ENCODE data around the gene ANGEL1. TPM values are rescaled to one million over a fixed set of nuclear protein-coding genes. Genes with fewer than 3 reads are reported as not detected.

Gene ANGEL1
- total and polyA plus RNA-seq, 2 experiments from 2014 or later, result 5.3 to 31.6 TPM

- Histone ChIP-seq H3K4me3 (peak overlapping the region; percentile 44), H3K79me2 (replicated peaks; ENCODE audit: insufficient read depth) (no peaks in the 10 kb centered on the region), H3K4me1 (ENCODE audit: insufficient read depth) (peaks cover 11% of the 10 kb centered on the region), H2AFZ (peak overlapping the region; percentile 52; the same call in 1 of the 2 replicates), H4K20me1 (replicated peaks; ENCODE audit: insufficient read depth) (no peaks in the 10 kb centered on the region), H3K4me2 (peak overlapping the region; percentile 79), H3K27ac (ENCODE audit: low read depth) (no peak overlapping the region), H3K27me3 (ENCODE audit: insufficient read depth) (peaks cover 24% of the 10 kb centered on the region), H3F3A (replicated peaks; ENCODE audit: low read depth) (no peaks in the 10 kb centered on the region), H3K9me2 (ENCODE audit: insufficient read depth) (no peaks in the 10 kb centered on the region), H3K36me3 (ENCODE audit: insufficient read depth) (no peaks in the 10 kb centered on the region)
- ATAC-seq, result peak; percentile 72
- Mint-ChIP-seq H3K4me1 (peaks cover 22% of the 10 kb centered on the region), H3K9me3 (0 out of 3 replicates have a peak, but pooled peaks cover 4% of the 10 kb centered on the region), H3K36me3 (ENCODE audit: low read depth) (no peaks in the 10 kb centered on the region), H3K27ac (no peak overlapping the region), H3K4me3 (peak overlapping the region; percentile 47), H3K27me3 (ENCODE audit: insufficient read depth, low read depth, poor library complexity) (peaks cover 18% of the 10 kb centered on the region)
- TF ChIP-seq STAT1 (IDR thresholded peaks at IDR 0.05; ENCODE audit: unreplicated experiment), result no peak
- TF ChIP-seq CREB1 (CRISPR knock-in tag; IDR thresholded peaks at IDR 0.05; ENCODE audit: low read depth), result peak; percentile 73
- TF ChIP-seq, protein P1, sequence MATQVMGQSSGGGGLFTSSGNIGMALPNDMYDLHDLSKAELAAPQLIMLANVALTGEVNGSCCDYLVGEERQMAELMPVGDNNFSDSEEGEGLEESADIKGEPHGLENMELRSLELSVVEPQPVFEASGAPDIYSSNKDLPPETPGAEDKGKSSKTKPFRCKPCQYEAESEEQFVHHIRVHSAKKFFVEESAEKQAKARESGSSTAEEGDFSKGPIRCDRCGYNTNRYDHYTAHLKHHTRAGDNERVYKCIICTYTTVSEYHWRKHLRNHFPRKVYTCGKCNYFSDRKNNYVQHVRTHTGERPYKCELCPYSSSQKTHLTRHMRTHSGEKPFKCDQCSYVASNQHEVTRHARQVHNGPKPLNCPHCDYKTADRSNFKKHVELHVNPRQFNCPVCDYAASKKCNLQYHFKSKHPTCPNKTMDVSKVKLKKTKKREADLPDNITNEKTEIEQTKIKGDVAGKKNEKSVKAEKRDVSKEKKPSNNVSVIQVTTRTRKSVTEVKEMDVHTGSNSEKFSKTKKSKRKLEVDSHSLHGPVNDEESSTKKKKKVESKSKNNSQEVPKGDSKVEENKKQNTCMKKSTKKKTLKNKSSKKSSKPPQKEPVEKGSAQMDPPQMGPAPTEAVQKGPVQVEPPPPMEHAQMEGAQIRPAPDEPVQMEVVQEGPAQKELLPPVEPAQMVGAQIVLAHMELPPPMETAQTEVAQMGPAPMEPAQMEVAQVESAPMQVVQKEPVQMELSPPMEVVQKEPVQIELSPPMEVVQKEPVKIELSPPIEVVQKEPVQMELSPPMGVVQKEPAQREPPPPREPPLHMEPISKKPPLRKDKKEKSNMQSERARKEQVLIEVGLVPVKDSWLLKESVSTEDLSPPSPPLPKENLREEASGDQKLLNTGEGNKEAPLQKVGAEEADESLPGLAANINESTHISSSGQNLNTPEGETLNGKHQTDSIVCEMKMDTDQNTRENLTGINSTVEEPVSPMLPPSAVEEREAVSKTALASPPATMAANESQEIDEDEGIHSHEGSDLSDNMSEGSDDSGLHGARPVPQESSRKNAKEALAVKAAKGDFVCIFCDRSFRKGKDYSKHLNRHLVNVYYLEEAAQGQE (IDR thresholded peaks at IDR 0.05; ENCODE audit: unreplicated experiment), result no peak
- TF ChIP-seq ZNF114 (CRISPR knock-in tag; IDR thresholded peaks at IDR 0.05), result no peak
- TF ChIP-seq, protein P2, sequence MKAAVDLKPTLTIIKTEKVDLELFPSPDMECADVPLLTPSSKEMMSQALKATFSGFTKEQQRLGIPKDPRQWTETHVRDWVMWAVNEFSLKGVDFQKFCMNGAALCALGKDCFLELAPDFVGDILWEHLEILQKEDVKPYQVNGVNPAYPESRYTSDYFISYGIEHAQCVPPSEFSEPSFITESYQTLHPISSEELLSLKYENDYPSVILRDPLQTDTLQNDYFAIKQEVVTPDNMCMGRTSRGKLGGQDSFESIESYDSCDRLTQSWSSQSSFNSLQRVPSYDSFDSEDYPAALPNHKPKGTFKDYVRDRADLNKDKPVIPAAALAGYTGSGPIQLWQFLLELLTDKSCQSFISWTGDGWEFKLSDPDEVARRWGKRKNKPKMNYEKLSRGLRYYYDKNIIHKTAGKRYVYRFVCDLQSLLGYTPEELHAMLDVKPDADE (IDR thresholded peaks at IDR 0.05), result 0 out of 2 replicates have a peak, but pooled peaks have one; percentile 14
- peak; percentile 84 for DNase-seq (ENCODE audit: low spot score)
These were observed 44.7 kb downstream of the ANGEL1 start for GRCh38 chr14:76767681-76768656.

- Mint-ChIP-seq H3K27ac (no peak overlapping the region), H3K36me3 (ENCODE audit: low read depth) (no peaks in the 10 kb centered on the region), H3K27me3 (ENCODE audit: insufficient read depth, low read depth, poor library complexity) (peaks cover 36% of the 10 kb centered on the region), H3K4me3 (no peak overlapping the region), H3K4me1 (peaks cover 27% of the 10 kb centered on the region), H3K9me3 (0 out of 3 replicates have a peak, but pooled peaks cover 4% of the 10 kb centered on the region)
- peaks cover 49% of the 10 kb centered on the region for H3K27me3 ChIP-seq (ENCODE audit: insufficient read depth)
- H3K27ac ChIP-seq (ENCODE audit: low read depth), result no peak overlapping the region
- H3F3A ChIP-seq (replicated peaks; ENCODE audit: low read depth), result no peaks in the 10 kb centered on the region
- no peak overlapping the region for H3K4me2 ChIP-seq
- H4K20me1 ChIP-seq (replicated peaks; ENCODE audit: insufficient read depth), result no peaks in the 10 kb centered on the region
- no peak for ATAC-seq
- no peak overlapping the region for H3K4me3 ChIP-seq
- no peak for DNase-seq (ENCODE audit: low spot score)
- H3K36me3 ChIP-seq (ENCODE audit: insufficient read depth), result no peaks in the 10 kb centered on the region
- no peak overlapping the region for H2AFZ ChIP-seq
- H3K4me1 ChIP-seq (ENCODE audit: insufficient read depth), result peaks cover 22% of the 10 kb centered on the region
- no peaks in the 10 kb centered on the region for H3K79me2 ChIP-seq (replicated peaks; ENCODE audit: insufficient read depth)
- TF ChIP-seq ZNF331 (CRISPR knock-in tag; IDR thresholded peaks at IDR 0.05; ENCODE audit: low read depth) (no peak), EZH2 (IDR thresholded peaks at IDR 0.05; ENCODE audit: low read depth, unreplicated experiment) (no peak), JUNB (IDR thresholded peaks at IDR 0.05; ENCODE audit: unreplicated experiment) (no peak)
- H3K9me2 ChIP-seq (ENCODE audit: insufficient read depth), result no peaks in the 10 kb centered on the region
These were observed 47.2 kb downstream of the ANGEL1 start for GRCh38 chr14:76765461-76765931.
